HL-60 (cell line): ENCODE measurements around the gene BPIFB6.

ENCODE experiments used
- GABPA ChIP-seq: IDR thresholded peaks from 2 replicates; pipeline ENCODE4 v1.6.1; 2012; ENCODE audit warnings: low read depth
- POLR2AphosphoS5 ChIP-seq: IDR thresholded peaks from 2 replicates; pipeline ENCODE4 v1.6.1; 2012; ENCODE audit warnings: low read depth
- TF ChIP-seq, protein P1 (sequence below): IDR thresholded peaks from one replicate; pipeline ENCODE4 v1.5.1; 2011; ENCODE audit warnings: low read length, control low read depth, inconsistent platforms; ENCODE audit not compliant: insufficient read depth
- TF ChIP-seq, protein P2 (sequence below): IDR thresholded peaks from 2 replicates; pipeline ENCODE4 v1.6.1; 2012; ENCODE audit warnings: low read depth; ENCODE audit not compliant: insufficient replicate concordance

DNA sequence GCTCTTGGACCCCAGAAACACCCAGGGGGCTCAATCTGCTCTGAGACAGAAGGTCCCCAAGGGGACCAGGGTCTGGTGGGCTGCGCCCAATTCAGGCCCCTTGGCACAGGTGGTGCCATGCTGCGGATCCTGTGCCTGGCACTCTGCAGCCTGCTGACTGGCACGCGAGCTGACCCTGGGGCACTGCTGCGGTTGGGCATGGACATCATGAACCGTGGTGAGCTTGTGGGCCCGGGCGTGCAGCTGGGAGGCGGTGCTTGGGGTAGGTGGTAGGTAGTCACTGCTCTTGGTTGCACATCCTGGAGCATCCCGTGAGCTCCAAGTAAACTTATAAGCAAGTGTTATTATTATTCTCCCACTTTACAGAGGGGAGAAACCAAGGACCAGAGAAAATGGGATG lies at the start of gene BPIFB6:
- TF ChIP-seq, protein P1, sequence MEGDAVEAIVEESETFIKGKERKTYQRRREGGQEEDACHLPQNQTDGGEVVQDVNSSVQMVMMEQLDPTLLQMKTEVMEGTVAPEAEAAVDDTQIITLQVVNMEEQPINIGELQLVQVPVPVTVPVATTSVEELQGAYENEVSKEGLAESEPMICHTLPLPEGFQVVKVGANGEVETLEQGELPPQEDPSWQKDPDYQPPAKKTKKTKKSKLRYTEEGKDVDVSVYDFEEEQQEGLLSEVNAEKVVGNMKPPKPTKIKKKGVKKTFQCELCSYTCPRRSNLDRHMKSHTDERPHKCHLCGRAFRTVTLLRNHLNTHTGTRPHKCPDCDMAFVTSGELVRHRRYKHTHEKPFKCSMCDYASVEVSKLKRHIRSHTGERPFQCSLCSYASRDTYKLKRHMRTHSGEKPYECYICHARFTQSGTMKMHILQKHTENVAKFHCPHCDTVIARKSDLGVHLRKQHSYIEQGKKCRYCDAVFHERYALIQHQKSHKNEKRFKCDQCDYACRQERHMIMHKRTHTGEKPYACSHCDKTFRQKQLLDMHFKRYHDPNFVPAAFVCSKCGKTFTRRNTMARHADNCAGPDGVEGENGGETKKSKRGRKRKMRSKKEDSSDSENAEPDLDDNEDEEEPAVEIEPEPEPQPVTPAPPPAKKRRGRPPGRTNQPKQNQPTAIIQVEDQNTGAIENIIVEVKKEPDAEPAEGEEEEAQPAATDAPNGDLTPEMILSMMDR = no peak
- TF ChIP-seq, protein P2, sequence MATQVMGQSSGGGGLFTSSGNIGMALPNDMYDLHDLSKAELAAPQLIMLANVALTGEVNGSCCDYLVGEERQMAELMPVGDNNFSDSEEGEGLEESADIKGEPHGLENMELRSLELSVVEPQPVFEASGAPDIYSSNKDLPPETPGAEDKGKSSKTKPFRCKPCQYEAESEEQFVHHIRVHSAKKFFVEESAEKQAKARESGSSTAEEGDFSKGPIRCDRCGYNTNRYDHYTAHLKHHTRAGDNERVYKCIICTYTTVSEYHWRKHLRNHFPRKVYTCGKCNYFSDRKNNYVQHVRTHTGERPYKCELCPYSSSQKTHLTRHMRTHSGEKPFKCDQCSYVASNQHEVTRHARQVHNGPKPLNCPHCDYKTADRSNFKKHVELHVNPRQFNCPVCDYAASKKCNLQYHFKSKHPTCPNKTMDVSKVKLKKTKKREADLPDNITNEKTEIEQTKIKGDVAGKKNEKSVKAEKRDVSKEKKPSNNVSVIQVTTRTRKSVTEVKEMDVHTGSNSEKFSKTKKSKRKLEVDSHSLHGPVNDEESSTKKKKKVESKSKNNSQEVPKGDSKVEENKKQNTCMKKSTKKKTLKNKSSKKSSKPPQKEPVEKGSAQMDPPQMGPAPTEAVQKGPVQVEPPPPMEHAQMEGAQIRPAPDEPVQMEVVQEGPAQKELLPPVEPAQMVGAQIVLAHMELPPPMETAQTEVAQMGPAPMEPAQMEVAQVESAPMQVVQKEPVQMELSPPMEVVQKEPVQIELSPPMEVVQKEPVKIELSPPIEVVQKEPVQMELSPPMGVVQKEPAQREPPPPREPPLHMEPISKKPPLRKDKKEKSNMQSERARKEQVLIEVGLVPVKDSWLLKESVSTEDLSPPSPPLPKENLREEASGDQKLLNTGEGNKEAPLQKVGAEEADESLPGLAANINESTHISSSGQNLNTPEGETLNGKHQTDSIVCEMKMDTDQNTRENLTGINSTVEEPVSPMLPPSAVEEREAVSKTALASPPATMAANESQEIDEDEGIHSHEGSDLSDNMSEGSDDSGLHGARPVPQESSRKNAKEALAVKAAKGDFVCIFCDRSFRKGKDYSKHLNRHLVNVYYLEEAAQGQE = no peak
- TF ChIP-seq POLR2AphosphoS5 (no peak), GABPA (no peak)
